GF-D8 (cell line): ENCODE measurements around the gene CD302.
"Not testable (repeated sequence)": the region's sequence is repeated elsewhere in the genome, so short reads cannot be mapped to it uniquely, and the experiment has no call there.

Experiments
- DNase-seq: peaks from one replicate; lab custom pipeline; 2025; lab: John Stamatoyannopoulos, UW

Gene CD302

GRCh38 chr2:159793326-159793725 lies 4.7 kb downstream of the CD302 start:
- no peak for DNase-seq

- DNase-seq: no peak
Measured at GRCh38 chr2:159792599-159792998, 5.4 kb downstream of the CD302 start.

GRCh38 chr2:159792036-159792435 lies 6.0 kb downstream of the CD302 start:
- no peak for DNase-seq

GRCh38 chr2:159790323-159790722 lies 7.7 kb downstream of the CD302 start:
- no peak for DNase-seq

GRCh38 chr2:159788253-159788652 lies 9.8 kb downstream of the CD302 start:
- no peak for DNase-seq

GRCh38 chr2:159787647-159788046 lies 10.4 kb downstream of the CD302 start:
- not testable (repeated sequence) for DNase-seq

- no peak for DNase-seq
Measured at GRCh38 chr2:159786938-159787337, 11.1 kb downstream of the CD302 start.

- no peak for DNase-seq
Measured at GRCh38 chr2:159785195-159785594, 12.8 kb downstream of the CD302 start.

GRCh38 chr2:159784744-159785143 lies 13.3 kb downstream of the CD302 start:
- DNase-seq: not testable (repeated sequence)

GRCh38 chr2:159783556-159783955 lies 14.5 kb downstream of the CD302 start:
- no peak for DNase-seq

- DNase-seq: no peak
Measured at GRCh38 chr2:159776321-159776720, 21.7 kb downstream of the CD302 start.

GRCh38 chr2:159775021-159775420 lies 23.0 kb downstream of the CD302 start:
- no peak for DNase-seq

GRCh38 chr2:159774370-159774990 lies 23.5 kb downstream of the CD302 start:
- DNase-seq: no peak

- no peak for DNase-seq
Measured at GRCh38 chr2:159773886-159774285, 24.1 kb downstream of the CD302 start.

- DNase-seq: no peak
Measured at GRCh38 chr2:159773426-159773825, 24.6 kb downstream of the CD302 start.

GRCh38 chr2:159769147-159769546 lies 28.9 kb downstream of the CD302 start:
- no peak for DNase-seq

- DNase-seq: no peak
Measured at GRCh38 chr2:159762075-159762474, 35.9 kb downstream of the CD302 start.

- no peak for DNase-seq
Measured at GRCh38 chr2:159760326-159760725, 37.7 kb downstream of the CD302 start.

GRCh38 chr2:159759577-159759976 lies 38.4 kb downstream of the CD302 start:
- no peak for DNase-seq

- no peak for DNase-seq
Measured at GRCh38 chr2:159758686-159759085, 39.3 kb downstream of the CD302 start.

GRCh38 chr2:159758239-159758638 lies 39.8 kb downstream of the CD302 start:
- no peak for DNase-seq

- no peak for DNase-seq
Measured at GRCh38 chr2:159755788-159756187, 42.2 kb downstream of the CD302 start.

- no peak for DNase-seq
Measured at GRCh38 chr2:159755014-159755413, 43.0 kb downstream of the CD302 start.

GRCh38 chr2:159753797-159754196 lies 44.2 kb downstream of the CD302 start:
- peak; percentile 14 for DNase-seq

- DNase-seq: no peak
Measured at GRCh38 chr2:159750873-159751272, 47.1 kb downstream of the CD302 start.
